Measurements from ENCODE around the gene PICALM. TPM values are rescaled to one million over a fixed set of nuclear protein-coding genes. Genes with fewer than 3 reads are reported as not detected.

Gene PICALM
- total RNA-seq, 1 donor from 2014 or later = 690 TPM

- DNase-seq (ENCODE audit: low spot score) = no peak
Observed at GRCh38 chr11:86047275-86047991, 21.5 kb downstream of the PICALM start.

- DNase-seq (ENCODE audit: low spot score) = no peak
Observed at GRCh38 chr11:86046116-86046515, 22.8 kb downstream of the PICALM start.

- DNase-seq (ENCODE audit: low spot score) = no peak
Observed at GRCh38 chr11:86043765-86044503, 24.9 kb downstream of the PICALM start.

GRCh38 chr11:86041975-86042378 is 26.9 kb downstream of the PICALM start:
- DNase-seq (ENCODE audit: low spot score) = peak; percentile 92

GRCh38 chr11:86040919-86041850 is 27.7 kb downstream of the PICALM start:
- peak; percentile 27 for DNase-seq (ENCODE audit: low spot score)

GRCh38 chr11:86039094-86039493 is 29.8 kb downstream of the PICALM start:
- DNase-seq (ENCODE audit: low spot score) = no peak

GRCh38 chr11:86037743-86038142 is 31.1 kb downstream of the PICALM start:
- DNase-seq (ENCODE audit: low spot score) = no peak

GRCh38 chr11:86035920-86036319 is 33.0 kb downstream of the PICALM start:
- no peak for DNase-seq (ENCODE audit: low spot score)

GRCh38 chr11:86035164-86035563 is 33.7 kb downstream of the PICALM start:
- DNase-seq (ENCODE audit: low spot score) = no peak

GRCh38 chr11:86034710-86035109 is 34.2 kb downstream of the PICALM start:
- DNase-seq (ENCODE audit: low spot score) = no peak

GRCh38 chr11:86021377-86021776 is 47.5 kb downstream of the PICALM start:
- no peak for DNase-seq (ENCODE audit: low spot score)

- DNase-seq (ENCODE audit: low spot score) = no peak
Observed at GRCh38 chr11:86018249-86018648, 50.6 kb downstream of the PICALM start.

GRCh38 chr11:86016451-86016850 is 52.4 kb downstream of the PICALM start:
- DNase-seq (ENCODE audit: low spot score) = no peak

- no peak for DNase-seq (ENCODE audit: low spot score)
Observed at GRCh38 chr11:86015699-86016098, 53.2 kb downstream of the PICALM start.

- no peak for DNase-seq (ENCODE audit: low spot score)
Observed at GRCh38 chr11:86014221-86014620, 54.7 kb downstream of the PICALM start.

GRCh38 chr11:86013713-86014112 is 55.2 kb downstream of the PICALM start:
- DNase-seq (ENCODE audit: low spot score) = no peak

- DNase-seq (ENCODE audit: low spot score) = no peak
Observed at GRCh38 chr11:86011175-86011574, 57.7 kb downstream of the PICALM start.

GRCh38 chr11:86003654-86004053 is 65.2 kb downstream of the PICALM start:
- DNase-seq (ENCODE audit: low spot score) = no peak

GRCh38 chr11:86002431-86002830 is 66.5 kb downstream of the PICALM start:
- no peak for DNase-seq (ENCODE audit: low spot score)

- no peak for DNase-seq (ENCODE audit: low spot score)
Observed at GRCh38 chr11:85991508-85991907, 77.4 kb downstream of the PICALM start.

GRCh38 chr11:85989746-85990145 is 79.1 kb downstream of the PICALM start:
- DNase-seq (ENCODE audit: low spot score) = no peak

- DNase-seq (ENCODE audit: low spot score) = no peak
Observed at GRCh38 chr11:85988780-85989179, 80.1 kb downstream of the PICALM start.
